H9 (cell line): Measurements from ENCODE around the gene DPYD. TPM values are rescaled to one million over a fixed set of nuclear protein-coding genes. Genes with fewer than 3 reads are reported as not detected.
A peak's percentile ranks its signal among the peaks of the same experiment; 100 is the strongest.

Source experiments
- DNase-seq: peaks from one replicate; pipeline ENCODE4 v3.0.0-alpha.2; 2017
- H2AFZ ChIP-seq: one replicate; pipeline ENCODE4 v1.6.1; 2013; ENCODE audit warnings: mild to moderate bottlenecking, low read length, control low read depth, moderate library complexity
- H2AK5ac ChIP-seq: 2 replicates; pipeline ENCODE4 v1.6.1; 2013; ENCODE audit warnings: low read length, control low read depth, mixed read lengths; ENCODE audit not compliant: insufficient read length
- H2BK120ac ChIP-seq: one replicate; pipeline ENCODE4 v1.6.1; 2013; ENCODE audit warnings: low read depth, mild to moderate bottlenecking, low read length, control low read depth, inconsistent platforms; ENCODE audit not compliant: poor library complexity, severe bottlenecking
- H2BK12ac ChIP-seq: 2 replicates; pipeline ENCODE4 v1.6.1; 2013; ENCODE audit warnings: low read length, control low read depth, mixed read lengths, low read depth; ENCODE audit not compliant: insufficient read length
- H2BK15ac ChIP-seq: 2 replicates; pipeline ENCODE4 v1.6.1; 2013; ENCODE audit warnings: low read depth, low read length, control low read depth
- H2BK20ac ChIP-seq: one replicate; pipeline ENCODE4 v1.6.1; 2013; ENCODE audit warnings: low read depth, mild to moderate bottlenecking, low read length, control low read depth, inconsistent platforms; ENCODE audit not compliant: poor library complexity, severe bottlenecking
- H2BK5ac ChIP-seq: 2 replicates; pipeline ENCODE4 v1.6.1; 2013; ENCODE audit warnings: low read length, control low read depth, mixed read lengths; ENCODE audit not compliant: insufficient read length
- H3K14ac ChIP-seq: 2 replicates; pipeline ENCODE4 v1.6.1; 2013; ENCODE audit warnings: low read length, control low read depth; ENCODE audit not compliant: insufficient read depth
- H3K18ac ChIP-seq: 2 replicates; pipeline ENCODE4 v1.6.1; 2013; ENCODE audit warnings: low read depth, mild to moderate bottlenecking, mixed read lengths, low read length, control low read depth; ENCODE audit not compliant: insufficient read length
- H3K23ac ChIP-seq: 2 replicates; pipeline ENCODE4 v1.6.1; 2013; ENCODE audit warnings: low read length, control low read depth, mixed read lengths, low read depth; ENCODE audit not compliant: insufficient read length
- H3K23me2 ChIP-seq: 2 replicates; pipeline ENCODE4 v1.6.1; 2013; ENCODE audit warnings: low read depth, mild to moderate bottlenecking, mixed read lengths, low read length, control low read depth; ENCODE audit not compliant: insufficient read length, poor library complexity, severe bottlenecking
- H3K27ac ChIP-seq: 2 replicates; pipeline ENCODE4 v1.5.1; 2013; ENCODE audit warnings: low read length, control low read depth, mixed read lengths, low read depth; ENCODE audit not compliant: insufficient read length
- H3K27me3 ChIP-seq: 2 replicates; pipeline ENCODE4 v1.6.1; 2013; ENCODE audit warnings: low read length, control low read depth, inconsistent platforms; ENCODE audit not compliant: insufficient read depth
- H3K4ac ChIP-seq: 2 replicates; pipeline ENCODE4 v1.6.1; 2013; ENCODE audit warnings: low read depth, mild to moderate bottlenecking, control low read depth, inconsistent platforms, low read length, moderate library complexity
- H3K4me1 ChIP-seq: 2 replicates; pipeline ENCODE4 v1.6.1; 2013; ENCODE audit warnings: low read length, control low read depth, inconsistent platforms; ENCODE audit not compliant: insufficient read depth
- H3K4me2 ChIP-seq: 2 replicates; pipeline ENCODE4 v1.6.1; 2013; ENCODE audit warnings: low read length, control low read depth, mixed read lengths; ENCODE audit not compliant: insufficient read length, insufficient read depth
- H3K56ac ChIP-seq: 2 replicates; pipeline ENCODE4 v1.6.1; 2013; ENCODE audit warnings: low read depth, mild to moderate bottlenecking, mixed read lengths, low read length, control low read depth; ENCODE audit not compliant: insufficient read length
- H3K79me1 ChIP-seq: 2 replicates; pipeline ENCODE4 v1.6.1; 2013; ENCODE audit warnings: low read depth, mild to moderate bottlenecking, moderate library complexity, low read length, control low read depth, inconsistent platforms; ENCODE audit not compliant: insufficient read depth, poor library complexity, severe bottlenecking
- H3K79me2 ChIP-seq: 2 replicates; pipeline ENCODE4 v1.6.1; 2013; ENCODE audit warnings: low read length, control low read depth, inconsistent platforms; ENCODE audit not compliant: insufficient read depth
- H3K9ac ChIP-seq: 2 replicates; pipeline ENCODE4 v1.6.1; 2013; ENCODE audit warnings: low read length, control low read depth, mixed read lengths; ENCODE audit not compliant: insufficient read length; ENCODE audit errors: extremely low read depth
- H3K9me3 ChIP-seq: one replicate; pipeline ENCODE4 v1.6.1; 2013; ENCODE audit warnings: low read depth, low read length, inconsistent platforms; ENCODE audit not compliant: control insufficient read depth
- H3T11ph ChIP-seq: one replicate; pipeline ENCODE4 v1.6.1; 2013; ENCODE audit warnings: mild to moderate bottlenecking, low read length, control low read depth, inconsistent platforms
- H4K20me1 ChIP-seq: one replicate; pipeline ENCODE4 v1.6.1; 2013; ENCODE audit not compliant: control insufficient read depth, insufficient read length, insufficient read depth
- H4K5ac ChIP-seq: 2 replicates; pipeline ENCODE4 v1.6.1; 2013; ENCODE audit warnings: low read depth, mild to moderate bottlenecking, mixed read lengths, low read length, control low read depth; ENCODE audit not compliant: insufficient read length
- H4K8ac ChIP-seq: replicated peaks from 2 replicates; pipeline ENCODE4 v1.6.1; 2013; ENCODE audit warnings: low read length, control low read depth, mixed read lengths, low read depth; ENCODE audit not compliant: insufficient read length
- H4K91ac ChIP-seq: 2 replicates; pipeline ENCODE4 v1.6.1; 2013; ENCODE audit warnings: low read depth, mild to moderate bottlenecking, moderate library complexity, mixed read lengths, low read length, control low read depth; ENCODE audit not compliant: insufficient read length
- H3K27ac Mint-ChIP-seq, 3 experiments: 2 replicates in 2 of 3; 3 replicates in 1 of 3; pipeline ENCODE4 v1.8.0; 2020 to 2021; ENCODE audit warnings: mixed read lengths in 3 of 3, mild to moderate bottlenecking in 1 of 3, moderate library complexity in 1 of 3
- H3K27me3 Mint-ChIP-seq: 2 replicates; pipeline ENCODE4 v1.8.0; 2021; ENCODE audit warnings: low read depth, mild to moderate bottlenecking, moderate library complexity, mixed read lengths
- H3K36me3 Mint-ChIP-seq, 3 experiments: 2 replicates in 2 of 3; 3 replicates in 1 of 3; pipeline ENCODE4 v1.8.0; 2020 to 2021; ENCODE audit warnings: low read depth in 3 of 3, mixed read lengths in 3 of 3; ENCODE audit not compliant: insufficient read depth in 1 of 3
- H3K4me1 Mint-ChIP-seq, 2 experiments: 2 replicates each; pipeline ENCODE4 v1.8.0; 2020; ENCODE audit warnings: mixed read lengths in 2 of 2
- H3K4me3 Mint-ChIP-seq, 2 experiments: 2 replicates in 1 of 2; 3 replicates in 1 of 2; pipeline ENCODE4 v1.8.0; 2020 to 2021; ENCODE audit warnings: mild to moderate bottlenecking in 2 of 2, mixed read lengths in 2 of 2, moderate library complexity in 1 of 2
- H3K9me3 Mint-ChIP-seq, 2 experiments: 2 replicates in 1 of 2; 3 replicates in 1 of 2; pipeline ENCODE4 v1.8.0; 2020; ENCODE audit warnings: mild to moderate bottlenecking in 2 of 2, mixed read lengths in 2 of 2, moderate library complexity in 1 of 2
- WGBS: extraction: QIAGEN DNeasy Blood & Tissue Kit; methylation state at CpG from one replicate; pipeline ENCODE4 v1.1.7; 2013; ENCODE audit warnings: missing lambda C conversion rate, low lambda C conversion rate, mixed read lengths; ENCODE audit not compliant: insufficient read length; ENCODE audit errors: extremely low coverage; 5-methylcytosine and 5-hydroxymethylcytosine counted together
- total RNA-seq: library from RNA; stranded (reverse); gene quantifications from 2 replicates; pipeline ENCODE4 v1.2.1, GENCODE V29; 2021
- TF ChIP-seq, protein P1 (sequence below): fragments of 200-600 bp; sonication (generic); conservative IDR thresholded peaks from 3 replicates; pipeline ENCODE4 v1.8.0; 2021; ENCODE audit warnings: antibody characterized with exemption, mild to moderate bottlenecking

DPYD gene
- total RNA-seq, 1 experiment from 2014 or later = 0.37 TPM

- no peak overlapping the region for H3K27ac ChIP-seq
- Mint-ChIP-seq H3K36me3 (no peaks in the 10 kb centered on the region), H3K9me3 (no peaks in the 10 kb centered on the region), H3K4me1 (peaks cover 8 to 15% of the 10 kb centered on the region in 2 experiments), H3K4me3 (no peak overlapping the region), H3K27me3 (no peaks in the 10 kb centered on the region), H3K27ac (peak overlapping the region in 1 of 3 experiments; percentile 33; a peak in 2 of 7 replicates)
- H3K9ac ChIP-seq = no peak overlapping the region
- no peak overlapping the region for H2BK120ac ChIP-seq
- H3K79me2 ChIP-seq = no peaks in the 10 kb centered on the region
- no peak overlapping the region for H4K5ac ChIP-seq
- H3K23me2 ChIP-seq = no peaks in the 10 kb centered on the region
- no peaks in the 10 kb centered on the region for H3K27me3 ChIP-seq
- no peak overlapping the region for H2BK20ac ChIP-seq
- H3K14ac ChIP-seq = no peak overlapping the region
- H3K9me3 ChIP-seq = no peaks in the 10 kb centered on the region
- no peak overlapping the region for H3K18ac ChIP-seq
- no CpG with 5 or more reads among the region's 5 CpGs for WGBS
- TF ChIP-seq, protein P1, sequence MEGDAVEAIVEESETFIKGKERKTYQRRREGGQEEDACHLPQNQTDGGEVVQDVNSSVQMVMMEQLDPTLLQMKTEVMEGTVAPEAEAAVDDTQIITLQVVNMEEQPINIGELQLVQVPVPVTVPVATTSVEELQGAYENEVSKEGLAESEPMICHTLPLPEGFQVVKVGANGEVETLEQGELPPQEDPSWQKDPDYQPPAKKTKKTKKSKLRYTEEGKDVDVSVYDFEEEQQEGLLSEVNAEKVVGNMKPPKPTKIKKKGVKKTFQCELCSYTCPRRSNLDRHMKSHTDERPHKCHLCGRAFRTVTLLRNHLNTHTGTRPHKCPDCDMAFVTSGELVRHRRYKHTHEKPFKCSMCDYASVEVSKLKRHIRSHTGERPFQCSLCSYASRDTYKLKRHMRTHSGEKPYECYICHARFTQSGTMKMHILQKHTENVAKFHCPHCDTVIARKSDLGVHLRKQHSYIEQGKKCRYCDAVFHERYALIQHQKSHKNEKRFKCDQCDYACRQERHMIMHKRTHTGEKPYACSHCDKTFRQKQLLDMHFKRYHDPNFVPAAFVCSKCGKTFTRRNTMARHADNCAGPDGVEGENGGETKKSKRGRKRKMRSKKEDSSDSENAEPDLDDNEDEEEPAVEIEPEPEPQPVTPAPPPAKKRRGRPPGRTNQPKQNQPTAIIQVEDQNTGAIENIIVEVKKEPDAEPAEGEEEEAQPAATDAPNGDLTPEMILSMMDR = no peak
- H3K23ac ChIP-seq = no peak overlapping the region
- H2BK12ac ChIP-seq = no peak overlapping the region
- no peak overlapping the region for H2AFZ ChIP-seq
- H3K4me1 ChIP-seq = no peaks in the 10 kb centered on the region
- no peaks in the 10 kb centered on the region for H4K20me1 ChIP-seq
- H3T11ph ChIP-seq = no peak overlapping the region
- H2BK5ac ChIP-seq = no peak overlapping the region
- no peaks in the 10 kb centered on the region for H3K79me1 ChIP-seq
- H3K4ac ChIP-seq = no peak overlapping the region
- H3K56ac ChIP-seq = no peak overlapping the region
- no peak overlapping the region for H3K4me2 ChIP-seq
- H4K8ac ChIP-seq = no peak overlapping the region
- no peak overlapping the region for H2AK5ac ChIP-seq
- no peak for DNase-seq
- H2BK15ac ChIP-seq = no peak overlapping the region
- H4K91ac ChIP-seq = no peak overlapping the region
Measured at GRCh38 chr1:97824624-97825023, 96.2 kb downstream of the DPYD start.
